Measurements from ENCODE around the gene SCN5A. TPM values are rescaled to one million over a fixed set of nuclear protein-coding genes. Genes with fewer than 3 reads are reported as not detected.
A peak's percentile ranks its signal among the peaks of the same experiment; 100 is the strongest.

Gene SCN5A
- total and polyA plus RNA-seq, 2 of the 8 experiments (the other 6 are each of a cell fraction or from before 2014, with no cell fraction given): 4.8 to 11.4 TPM

DNA sequence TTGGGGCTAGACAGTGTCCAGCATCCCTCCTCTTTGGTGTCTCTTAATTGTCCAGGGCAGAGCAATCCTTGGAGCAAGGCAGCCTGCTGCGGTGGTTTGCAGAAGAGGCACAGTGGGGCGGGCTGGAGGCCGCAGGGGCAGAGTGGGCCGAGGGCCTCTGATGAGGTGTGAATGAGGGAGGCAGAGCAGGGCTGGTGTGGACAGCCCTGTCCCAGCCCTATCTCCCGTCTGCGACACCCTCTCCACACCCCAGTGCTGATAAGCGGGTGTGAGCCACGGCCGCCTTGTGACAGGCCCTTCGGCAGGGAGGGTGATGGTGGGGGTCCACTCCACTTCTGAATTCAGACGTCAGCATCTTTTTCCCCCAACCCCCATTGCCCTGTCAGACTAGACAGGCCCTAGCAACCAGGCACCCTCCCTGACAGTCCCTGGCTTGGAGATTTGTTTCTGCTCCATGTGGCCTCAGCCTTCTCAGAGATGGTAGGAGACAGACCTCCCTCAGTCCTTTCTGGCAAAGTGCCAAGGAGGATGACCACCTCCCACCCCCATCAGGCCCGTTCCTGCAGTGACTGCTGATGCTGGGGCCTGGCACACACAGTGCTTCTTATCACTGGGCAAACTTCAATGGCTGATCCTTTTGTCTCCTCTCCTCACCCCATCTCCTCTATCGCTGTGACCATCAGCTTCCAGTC, 116.1 kb downstream of the SCN5A start:
- Histone ChIP-seq H3K4me2 (ENCODE audit: insufficient read depth in 1 of 2, low read depth in 2 of 2, low read length in 2 of 2) (no peak overlapping the region), H4K5ac (ENCODE audit: insufficient read length, low read depth, low read length) (no peak overlapping the region), H3K27me3 (replicated peaks in 1 of 4; ENCODE audit: control insufficient read depth in 3 of 4, extremely low read depth in 1 of 4, insufficient read depth in 3 of 4, low read length in 3 of 4) (no peaks in the 10 kb centered on the region), H2BK15ac (ENCODE audit: low read length) (no peak overlapping the region; the same call in 1 of the 2 replicates), H3K4me1 (replicated peaks in 1 of 4; ENCODE audit: control insufficient read depth in 3 of 4, insufficient read depth in 4 of 4, low read length in 3 of 4) (peaks cover 0 to 15% (median 8%) of the 10 kb centered on the region in 4 experiments; a peak in 6 of 7 replicates), H2BK20ac (ENCODE audit: low read length) (no peak overlapping the region), H2AK5ac (ENCODE audit: low read depth, low read length) (no peak overlapping the region), H3K9me3 (ENCODE audit: insufficient read depth in 2 of 2, low read depth in 1 of 2, low read length in 1 of 2) (peaks cover 4 to 11% of the 10 kb centered on the region in 2 experiments; a peak in 3 of 4 replicates), H3K14ac (ENCODE audit: insufficient read length) (no peak overlapping the region), H3K56ac (replicated peaks; ENCODE audit: insufficient read length, low read depth, low read length) (no peak overlapping the region), H4K8ac (ENCODE audit: extremely low read depth, insufficient read depth, low read length) (no peak overlapping the region; the same call in 1 of the 2 replicates), H4K20me1 (replicated peaks in 1 of 2; ENCODE audit: control insufficient read depth in 1 of 2, insufficient read depth in 2 of 2, low read length in 2 of 2) (no peaks in the 10 kb centered on the region), H3K23ac (ENCODE audit: insufficient read length) (no peak overlapping the region), H3K27ac (ENCODE audit: low read depth, low read length) (no peak overlapping the region), H3K4me3 (ENCODE audit: extremely low read depth in 1 of 4, insufficient read depth in 2 of 4, low read depth in 3 of 4, low read length in 4 of 4) (no peak overlapping the region), H2BK5ac (ENCODE audit: low read depth, low read length) (no peak overlapping the region), H3K79me1 (ENCODE audit: low read depth, low read length) (no peaks in the 10 kb centered on the region), H3K18ac (ENCODE audit: extremely low read depth, low read length) (no peak overlapping the region), H3K36me3 (ENCODE audit: control insufficient read depth in 2 of 4, insufficient read depth in 4 of 4, low read length in 3 of 4) (no peaks in the 10 kb centered on the region), H3K9ac (replicated peaks in 1 of 4; ENCODE audit: extremely low read depth in 1 of 4, low read depth in 3 of 4, low read length in 3 of 4) (no peak overlapping the region), H3K23me2 (ENCODE audit: low read depth, low read length) (no peaks in the 10 kb centered on the region), H3K4ac (replicated peaks; ENCODE audit: insufficient read length, low read depth, low read length) (no peak overlapping the region), H2BK120ac (replicated peaks; ENCODE audit: low read depth, low read length) (no peak overlapping the region), H4K91ac (replicated peaks; ENCODE audit: insufficient read length, low read length) (no peak overlapping the region), H3K79me2 (ENCODE audit: control insufficient read depth in 1 of 2, insufficient read depth in 2 of 2, low read length in 2 of 2) (no peaks in the 10 kb centered on the region), H2AFZ (ENCODE audit: low read length) (no peak overlapping the region), H2BK12ac (ENCODE audit: low read depth, low read length) (no peak overlapping the region)
- WGBS, 2 experiments (ENCODE audit: extremely low coverage in 1 of 2, insufficient coverage in 1 of 2, insufficient read length in 1 of 2, insufficient replicate concordance in 2 of 2, low coverage in 1 of 2, low lambda C conversion rate in 2 of 2, missing lambda C conversion rate in 1 of 2): 87% methylated on average over 8 of the region's 13 CpGs; no CpG with 5 or more reads in 1 of the 2 experiments
- FAIRE-seq (no peak), DNase-seq (ENCODE audit: low read depth in 1 of 2, low spot score in 2 of 2) (peak in 1 of 2 experiments; percentile 42)
- CTCF ChIA-PET (ENCODE audit: partially characterized antibody): interaction anchor here (1.0 to 4.3 kb wide), 10 partner anchors 9 to 119 kb away, joined by 3 to 24 read pairs (median 4); no protein-coding TSS in a partner anchor
- POLR2A ChIA-PET (ENCODE audit: partially characterized antibody): interaction anchor here (1.4 to 1.5 kb wide), 2 partner anchors 9 to 11 kb away, joined by 3 read pairs; no protein-coding TSS in a partner anchor
- no peak for TF ChIP-seq POLR2A (IDR thresholded peaks at IDR 0.05; ENCODE audit: control extremely low read depth in 1 of 2, low read depth in 2 of 2, low read length in 2 of 2)
- no peak for TF ChIP-seq TCF12 (IDR thresholded peaks at IDR 0.05; ENCODE audit: low read depth, low read length)
- no peak for TF ChIP-seq EZH2 (IDR thresholded peaks at IDR 0.05; ENCODE audit: low read depth, low read length, severe bottlenecking)
- TF ChIP-seq YY1 (IDR thresholded peaks at IDR 0.05; ENCODE audit: low read depth, low read length): no peak
- no peak for TF ChIP-seq POLR2AphosphoS5 (IDR thresholded peaks at IDR 0.05; ENCODE audit: low read depth, low read length)
- TF ChIP-seq, protein P1, sequence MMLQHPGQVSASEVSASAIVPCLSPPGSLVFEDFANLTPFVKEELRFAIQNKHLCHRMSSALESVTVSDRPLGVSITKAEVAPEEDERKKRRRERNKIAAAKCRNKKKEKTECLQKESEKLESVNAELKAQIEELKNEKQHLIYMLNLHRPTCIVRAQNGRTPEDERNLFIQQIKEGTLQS (IDR thresholded peaks at IDR 0.05; ENCODE audit: insufficient read depth, low read depth, low read length): no peak
- TF ChIP-seq GTF2F1 (IDR thresholded peaks at IDR 0.05; ENCODE audit: borderline replicate concordance, low read depth, low read length): no peak
- TF ChIP-seq RXRA (IDR thresholded peaks at IDR 0.05; ENCODE audit: insufficient read depth, low read depth, low read length): no peak
- TF ChIP-seq CBX8 (IDR thresholded peaks at IDR 0.05; ENCODE audit: borderline replicate concordance, low read depth, low read length): no peak
- TF ChIP-seq SRF (IDR thresholded peaks at IDR 0.05; ENCODE audit: low read depth, low read length): no peak
- TF ChIP-seq RNF2 (IDR thresholded peaks at IDR 0.05; ENCODE audit: borderline replicate concordance, low read depth, low read length, missing control alignments, poor library complexity, severe bottlenecking): no peak
- no peak for TF ChIP-seq JUN (IDR thresholded peaks at IDR 0.05; ENCODE audit: low read depth, low read length)
